Measurements from ENCODE around the gene ERC1. TPM values are rescaled to one million over a fixed set of nuclear protein-coding genes. Genes with fewer than 3 reads are reported as not detected.

ERC1 gene
- total and polyA plus RNA-seq, 2 donors (not counting 3 experiments of a cell fraction or from before 2014, with no cell fraction given) = 11.7 to 66.1 TPM

DNA sequence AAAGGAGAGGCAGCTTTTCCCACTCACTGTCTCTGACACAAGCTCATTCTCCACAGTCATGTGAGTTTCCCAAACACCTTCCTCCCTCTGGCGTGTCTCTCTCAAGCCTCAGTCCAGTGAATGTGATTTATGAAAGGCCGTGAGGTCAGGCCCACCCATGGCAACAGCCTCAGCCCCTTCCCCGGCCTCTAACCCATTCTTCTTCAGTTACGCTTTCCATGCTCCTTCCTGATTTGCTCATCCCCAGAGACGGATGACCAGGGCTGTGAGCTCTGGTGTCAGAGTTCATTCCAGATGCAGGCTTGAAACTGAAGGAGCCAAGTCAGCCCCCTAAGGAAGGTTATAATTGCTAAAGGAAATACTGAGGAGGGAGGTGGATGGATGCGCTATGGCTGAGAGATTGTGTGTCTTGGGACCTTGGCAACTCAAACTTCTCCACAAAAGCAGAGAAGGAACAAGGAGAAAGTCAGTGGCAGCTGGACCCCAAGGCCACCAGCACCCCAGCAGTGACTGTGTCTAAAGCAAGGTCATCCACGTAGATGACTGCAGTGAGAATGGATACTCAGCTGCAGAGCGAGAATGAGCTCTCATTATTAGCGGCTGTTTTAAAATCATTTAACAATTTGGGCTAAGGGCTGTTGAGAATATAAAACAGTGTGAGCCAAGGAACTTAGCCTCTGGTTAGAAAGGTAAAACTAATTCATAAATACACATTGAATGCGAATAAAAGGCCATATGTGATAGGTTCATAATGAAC lies 519.2 kb downstream of the ERC1 start:
- DNase-seq (ENCODE audit: low read depth, low spot score) (no peak), FAIRE-seq (no peak)
- Histone ChIP-seq H3K9me3 (replicated peaks; ENCODE audit: control insufficient read depth, insufficient read depth, low read length) (no peaks in the 10 kb centered on the region), H3K27ac (ENCODE audit: insufficient read depth, low read depth, low read length) (no peak overlapping the region), H2AFZ (ENCODE audit: low read depth, low read length) (no peak overlapping the region), H3K36me3 (ENCODE audit: control insufficient read depth in 2 of 2, extremely low read depth in 1 of 2, insufficient read depth in 2 of 2, low read length in 2 of 2) (no peaks in the 10 kb centered on the region), H3K9me1 (replicated peaks; ENCODE audit: control insufficient read depth, extremely low read depth, insufficient read depth, low read length) (no peaks in the 10 kb centered on the region), H4K20me1 (replicated peaks; ENCODE audit: control insufficient read depth, extremely low read depth, insufficient read depth, low read length) (no peaks in the 10 kb centered on the region), H3K79me2 (ENCODE audit: control insufficient read depth, insufficient read depth, low read length) (no peaks in the 10 kb centered on the region), H3K4me1 (ENCODE audit: control insufficient read depth, extremely low read depth, insufficient read depth, low read length) (no peaks in the 10 kb centered on the region), H3K9ac (replicated peaks; ENCODE audit: extremely low read depth, insufficient read depth, low read length) (no peak overlapping the region), H3K4me2 (ENCODE audit: insufficient read depth, low read length) (no peak overlapping the region), H3K27me3 (ENCODE audit: control insufficient read depth in 2 of 2, insufficient read depth in 2 of 2, low read length in 2 of 2) (peaks cover 2 to 10% of the 10 kb centered on the region in 2 experiments), H3K4me3 (replicated peaks in 1 of 3; ENCODE audit: insufficient read depth in 1 of 3, low read depth in 1 of 3, low read length in 3 of 3) (no peak overlapping the region)
- CTCF ChIA-PET = interaction anchor here (1.6 kb wide), 1 partner anchor 392 kb away, joined by 5 read pairs; no protein-coding TSS in a partner anchor
- dilution Hi-C loops (cut with MboI; ENCODE audit: extremely low pct_ligation_motif_present, low sequenced_read_pairs) (no loop called here), intact Hi-C loops (cut with micrococcal nuclease) (no loop called here)
- no TSS peak for BruUV-seq (replicated peaks)
- TF ChIP-seq POLR2AphosphoS5 (IDR thresholded peaks at IDR 0.05; ENCODE audit: insufficient read depth, low read depth, low read length) (no peak), GATA2 (IDR thresholded peaks at IDR 0.05; ENCODE audit: insufficient read depth, insufficient read length, low read depth, low read length) (no peak), JUN (IDR thresholded peaks at IDR 0.05; ENCODE audit: borderline replicate concordance, insufficient read depth, insufficient read length, low read depth) (no peak), EZH2 (IDR thresholded peaks at IDR 0.05; ENCODE audit: borderline replicate concordance, low read depth, low read length, severe bottlenecking) (no peak)
- POLR2A ChIA-PET = no interaction called here

DNA sequence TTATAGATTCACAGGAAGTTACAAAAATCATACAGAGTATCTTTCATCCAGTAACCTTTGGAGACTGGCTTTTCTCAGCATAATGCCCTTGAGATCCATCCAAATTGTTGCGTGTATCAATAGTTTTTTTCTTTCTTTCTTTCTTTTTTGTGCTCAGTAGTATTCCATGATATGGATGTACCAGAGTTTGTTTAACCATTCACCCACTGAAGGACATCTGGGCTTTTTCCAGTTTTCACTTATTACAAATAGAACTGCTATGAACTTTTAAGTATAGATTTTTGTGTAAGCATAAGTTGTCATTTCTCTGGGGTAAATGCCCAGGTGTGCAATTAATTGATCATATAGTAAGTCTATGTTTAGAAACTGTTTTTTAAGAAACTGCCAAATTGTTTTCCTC lies 524.0 kb downstream of the ERC1 start:
- no peak overlapping the region for H3K27ac ChIP-seq (ENCODE audit: insufficient read depth, low read depth, low read length)
- H3K4me2 ChIP-seq (ENCODE audit: insufficient read depth, low read length) = no peak overlapping the region
- no peaks in the 10 kb centered on the region for H4K20me1 ChIP-seq (replicated peaks; ENCODE audit: control insufficient read depth, extremely low read depth, insufficient read depth, low read length)
- no peaks in the 10 kb centered on the region for H3K79me2 ChIP-seq (ENCODE audit: control insufficient read depth, insufficient read depth, low read length)
- FAIRE-seq (no peak), DNase-seq (ENCODE audit: low read depth, low spot score) (no peak)
- no peak overlapping the region for H3K4me3 ChIP-seq (replicated peaks in 1 of 3; ENCODE audit: insufficient read depth in 1 of 3, low read depth in 1 of 3, low read length in 3 of 3)
- no peak overlapping the region for H2AFZ ChIP-seq (ENCODE audit: low read depth, low read length)
- H3K27me3 ChIP-seq (ENCODE audit: control insufficient read depth in 2 of 2, insufficient read depth in 2 of 2, low read length in 2 of 2) = peaks cover 12 to 15% of the 10 kb centered on the region in 2 experiments
- H3K9me1 ChIP-seq (replicated peaks; ENCODE audit: control insufficient read depth, extremely low read depth, insufficient read depth, low read length) = no peaks in the 10 kb centered on the region
- no peaks in the 10 kb centered on the region for H3K4me1 ChIP-seq (ENCODE audit: control insufficient read depth, extremely low read depth, insufficient read depth, low read length)
- POLR2A ChIA-PET = no interaction called here
- H3K36me3 ChIP-seq (ENCODE audit: control insufficient read depth in 2 of 2, extremely low read depth in 1 of 2, insufficient read depth in 2 of 2, low read length in 2 of 2) = no peaks in the 10 kb centered on the region
- no peaks in the 10 kb centered on the region for H3K9me3 ChIP-seq (replicated peaks; ENCODE audit: control insufficient read depth, insufficient read depth, low read length)
- TF ChIP-seq, protein P1, sequence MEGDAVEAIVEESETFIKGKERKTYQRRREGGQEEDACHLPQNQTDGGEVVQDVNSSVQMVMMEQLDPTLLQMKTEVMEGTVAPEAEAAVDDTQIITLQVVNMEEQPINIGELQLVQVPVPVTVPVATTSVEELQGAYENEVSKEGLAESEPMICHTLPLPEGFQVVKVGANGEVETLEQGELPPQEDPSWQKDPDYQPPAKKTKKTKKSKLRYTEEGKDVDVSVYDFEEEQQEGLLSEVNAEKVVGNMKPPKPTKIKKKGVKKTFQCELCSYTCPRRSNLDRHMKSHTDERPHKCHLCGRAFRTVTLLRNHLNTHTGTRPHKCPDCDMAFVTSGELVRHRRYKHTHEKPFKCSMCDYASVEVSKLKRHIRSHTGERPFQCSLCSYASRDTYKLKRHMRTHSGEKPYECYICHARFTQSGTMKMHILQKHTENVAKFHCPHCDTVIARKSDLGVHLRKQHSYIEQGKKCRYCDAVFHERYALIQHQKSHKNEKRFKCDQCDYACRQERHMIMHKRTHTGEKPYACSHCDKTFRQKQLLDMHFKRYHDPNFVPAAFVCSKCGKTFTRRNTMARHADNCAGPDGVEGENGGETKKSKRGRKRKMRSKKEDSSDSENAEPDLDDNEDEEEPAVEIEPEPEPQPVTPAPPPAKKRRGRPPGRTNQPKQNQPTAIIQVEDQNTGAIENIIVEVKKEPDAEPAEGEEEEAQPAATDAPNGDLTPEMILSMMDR (IDR thresholded peaks at IDR 0.05; ENCODE audit: extremely low read depth in 1 of 2, insufficient read depth in 1 of 2, low read depth in 1 of 2, low read length in 2 of 2) = no peak
- TF ChIP-seq MYC (IDR thresholded peaks at IDR 0.05; ENCODE audit: low read depth, low read length) (no peak), POLR2A (IDR thresholded peaks at IDR 0.05; ENCODE audit: low read depth, low read length) (no peak), GATA2 (IDR thresholded peaks at IDR 0.05; ENCODE audit: insufficient read depth, insufficient read length, low read depth, low read length) (no peak), JUN (IDR thresholded peaks at IDR 0.05; ENCODE audit: borderline replicate concordance, insufficient read depth, insufficient read length, low read depth) (no peak), FOS (IDR thresholded peaks at IDR 0.05; ENCODE audit: borderline replicate concordance, insufficient read depth, low read length) (no peak), EZH2 (IDR thresholded peaks at IDR 0.05; ENCODE audit: borderline replicate concordance, low read depth, low read length, severe bottlenecking) (no peak), POLR2AphosphoS5 (IDR thresholded peaks at IDR 0.05; ENCODE audit: insufficient read depth, low read depth, low read length) (no peak)
- TF ChIP-seq, protein P2, sequence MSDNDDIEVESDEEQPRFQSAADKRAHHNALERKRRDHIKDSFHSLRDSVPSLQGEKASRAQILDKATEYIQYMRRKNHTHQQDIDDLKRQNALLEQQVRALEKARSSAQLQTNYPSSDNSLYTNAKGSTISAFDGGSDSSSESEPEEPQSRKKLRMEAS (IDR thresholded peaks at IDR 0.05; ENCODE audit: insufficient read depth, insufficient read length) = no peak
- BruUV-seq (replicated peaks) = no TSS peak
- dilution Hi-C loops (cut with MboI; ENCODE audit: extremely low pct_ligation_motif_present, low sequenced_read_pairs) = no loop called here
- intact Hi-C loops (cut with micrococcal nuclease) = no loop called here
- no peak overlapping the region for H3K9ac ChIP-seq (replicated peaks; ENCODE audit: extremely low read depth, insufficient read depth, low read length)
- CTCF ChIA-PET = no interaction called here
